Measurements from ENCODE around the gene DYRK2.

Gene DYRK2

DNA sequence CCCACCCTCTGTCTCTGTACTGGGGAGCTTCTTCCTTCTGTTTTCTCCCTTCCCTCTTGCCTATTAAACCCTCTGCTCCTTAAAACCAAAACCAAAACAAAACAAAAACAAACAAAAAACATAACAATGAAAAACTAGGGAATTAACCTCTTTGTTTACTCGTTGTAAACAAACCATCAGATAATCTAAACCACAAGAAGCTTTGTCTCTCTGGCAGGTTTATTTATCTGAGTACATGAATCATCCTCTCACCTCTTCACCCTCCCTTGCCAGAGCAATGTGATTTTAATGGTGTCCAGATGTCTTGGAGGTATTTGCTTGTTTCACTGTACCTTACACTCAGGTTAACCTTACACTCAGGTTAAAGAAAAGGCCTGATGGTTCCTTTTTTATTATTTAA is 66.1 kb downstream of the DYRK2 start:
- Histone ChIP-seq H3K27ac (ENCODE audit: insufficient read depth, low read depth, low read length, poor library complexity, severe bottlenecking) (no peak overlapping the region), H3K27me3 (ENCODE audit: control insufficient read depth, insufficient read depth, low read length, poor library complexity, severe bottlenecking) (no peaks in the 10 kb centered on the region), H3K9me3 (ENCODE audit: control insufficient read depth, low read length) (no peaks in the 10 kb centered on the region), H3K4me3 (ENCODE audit: insufficient read depth, low read depth, low read length) (no peak overlapping the region), H3K36me3 (ENCODE audit: control insufficient read depth, insufficient read depth, low read length) (no peaks in the 10 kb centered on the region), H3K4me1 (ENCODE audit: control insufficient read depth, insufficient read depth, low read length) (no peaks in the 10 kb centered on the region)
- 74 to 82% methylated on average over 1 of the region's 1 CpG for WGBS, 2 experiments
